Measurements from ENCODE around the gene ACSF3. TPM values are rescaled to one million over a fixed set of nuclear protein-coding genes. Genes with fewer than 3 reads are reported as not detected.

Gene ACSF3
- total RNA-seq, 1 donor from 2014 or later, result 32.2 TPM

DNA sequence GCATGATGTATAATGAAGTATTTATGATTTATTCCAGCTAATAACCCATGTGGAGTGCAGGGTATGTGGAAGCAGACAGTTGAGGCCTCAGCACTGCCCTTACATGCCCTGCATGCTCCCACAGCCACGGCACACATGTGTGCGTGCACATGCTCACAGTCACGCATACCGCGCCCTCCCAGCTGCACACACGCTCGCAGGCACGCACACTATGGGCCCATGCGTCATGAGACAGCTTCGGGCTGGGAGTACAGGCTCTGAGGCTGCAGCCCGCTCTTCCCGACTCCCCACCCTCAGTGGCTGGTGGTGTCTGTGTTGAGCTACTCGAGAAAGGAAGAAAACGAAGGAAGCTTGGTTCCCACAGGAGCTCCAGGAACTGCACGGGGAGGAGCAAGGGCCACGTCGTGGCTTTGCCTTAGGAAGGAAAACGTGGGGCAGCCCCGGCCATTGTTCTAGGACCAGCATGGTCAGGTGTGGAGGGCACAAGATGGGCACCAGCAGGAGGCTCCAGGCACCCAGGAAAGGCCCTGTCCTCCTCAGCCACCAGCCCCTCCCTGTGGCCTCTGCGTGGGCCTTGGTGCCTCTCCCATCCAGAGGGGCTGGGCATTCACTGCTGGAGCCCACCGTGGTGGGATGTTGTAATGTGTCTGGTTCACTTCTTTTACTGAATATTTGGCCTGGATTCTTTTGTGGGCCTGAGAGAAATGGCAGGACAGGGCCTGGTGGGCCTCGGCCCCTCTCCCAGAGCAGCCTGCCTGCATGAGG, 50.4 kb downstream of the ACSF3 start:
- no peak for DNase-seq (ENCODE audit: low read depth, low spot score)

DNA sequence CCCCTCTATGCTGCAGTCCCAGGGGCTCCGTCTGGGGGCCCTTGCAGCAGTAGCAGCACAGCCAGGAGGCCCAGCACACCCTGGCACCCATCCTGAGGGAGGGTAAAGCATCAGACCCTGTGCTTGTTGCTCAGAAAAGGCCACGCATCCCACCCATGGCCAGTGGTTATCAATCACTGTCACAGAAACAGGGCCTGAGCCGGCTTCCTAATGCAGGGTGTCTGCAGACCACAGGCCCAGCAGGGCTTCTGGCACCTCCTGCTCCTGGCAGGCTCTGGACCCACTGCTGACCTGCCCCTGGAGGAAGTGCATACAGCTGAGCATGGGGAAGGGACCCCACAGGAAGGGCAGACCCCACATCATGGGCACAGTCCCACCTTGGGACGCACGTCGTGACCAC, 51.0 kb downstream of the ACSF3 start:
- DNase-seq (ENCODE audit: low read depth, low spot score), result no peak

DNA sequence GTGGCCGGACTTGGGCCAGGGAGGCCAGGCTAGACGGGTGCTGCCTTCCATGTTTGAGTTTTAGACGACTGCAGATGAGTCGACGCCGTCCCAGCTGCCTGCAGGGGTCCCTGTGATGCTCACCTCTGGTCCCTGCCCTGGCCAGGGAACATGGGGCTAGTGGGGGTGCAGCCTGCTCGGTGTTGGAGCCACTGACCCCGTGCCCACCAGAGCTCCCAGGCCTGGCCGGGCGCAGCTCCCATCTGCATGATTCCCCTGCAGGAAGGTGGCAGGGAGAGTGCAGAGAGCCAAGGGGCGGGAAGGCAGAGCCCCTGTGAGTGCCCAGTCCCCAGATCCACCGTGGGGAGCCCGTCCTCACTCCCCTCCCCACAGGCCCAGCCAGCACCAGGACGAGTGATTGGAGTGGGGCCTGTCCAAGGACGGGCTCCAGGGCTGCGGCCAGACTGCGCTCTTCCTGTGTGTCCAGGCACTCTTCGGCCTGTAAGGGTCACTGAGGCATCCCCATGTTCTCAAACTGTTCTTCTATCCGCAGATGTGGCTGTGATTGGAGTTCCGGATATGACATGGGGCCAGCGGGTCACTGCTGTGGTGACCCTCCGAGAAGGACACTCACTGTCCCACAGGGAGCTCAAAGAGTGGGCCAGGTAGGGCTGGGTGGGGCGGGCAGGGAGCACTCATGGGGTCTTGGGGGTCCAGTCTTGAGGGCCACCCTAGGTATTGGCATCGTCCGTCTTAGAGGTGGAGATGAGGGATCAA, 51.9 kb downstream of the ACSF3 start:
- no peak for DNase-seq (ENCODE audit: low read depth, low spot score)

DNA sequence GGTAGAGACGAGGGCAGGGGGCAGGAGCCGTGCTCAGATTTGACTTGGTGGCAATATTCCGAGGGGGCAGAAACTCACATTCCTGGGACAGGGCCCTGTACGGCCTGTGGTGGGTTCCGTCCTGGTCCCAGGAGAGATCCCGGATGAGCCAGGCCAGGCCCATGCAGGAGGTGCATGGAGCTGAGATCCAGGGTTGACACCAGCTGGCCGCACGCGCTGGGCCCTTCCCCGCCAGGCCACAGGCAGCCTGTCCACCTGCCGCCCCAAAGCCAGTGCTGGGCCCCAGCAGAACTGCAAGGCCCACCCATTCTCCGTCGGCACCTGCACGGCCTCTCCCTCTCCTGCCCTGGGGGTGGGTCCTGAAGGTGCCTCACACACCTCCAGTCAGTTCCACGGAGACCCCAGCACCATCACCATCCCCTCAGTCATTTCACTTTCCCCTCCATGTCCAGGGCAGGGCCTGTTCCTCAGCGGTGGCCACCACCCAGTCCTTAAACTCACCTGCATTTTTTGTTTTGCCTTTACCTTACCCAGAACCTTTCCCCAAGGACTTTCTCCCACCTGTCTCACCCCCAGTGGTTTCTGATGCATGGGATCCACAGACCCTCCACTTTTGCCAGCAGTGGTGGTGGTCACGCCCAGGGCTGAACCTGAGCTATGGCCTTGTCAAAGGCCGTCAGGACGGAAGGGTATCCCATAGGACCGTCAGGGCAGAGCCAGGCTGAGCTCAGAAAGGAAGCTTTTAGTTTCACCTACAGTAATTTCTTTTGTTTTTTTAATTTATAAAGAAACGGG, 52.8 kb downstream of the ACSF3 start:
- no peak for DNase-seq (ENCODE audit: low read depth, low spot score)

GRCh38 chr16:89147085-89147817, 53.6 kb downstream of the ACSF3 start:
- DNase-seq (ENCODE audit: low read depth, low spot score), result no peak

DNA sequence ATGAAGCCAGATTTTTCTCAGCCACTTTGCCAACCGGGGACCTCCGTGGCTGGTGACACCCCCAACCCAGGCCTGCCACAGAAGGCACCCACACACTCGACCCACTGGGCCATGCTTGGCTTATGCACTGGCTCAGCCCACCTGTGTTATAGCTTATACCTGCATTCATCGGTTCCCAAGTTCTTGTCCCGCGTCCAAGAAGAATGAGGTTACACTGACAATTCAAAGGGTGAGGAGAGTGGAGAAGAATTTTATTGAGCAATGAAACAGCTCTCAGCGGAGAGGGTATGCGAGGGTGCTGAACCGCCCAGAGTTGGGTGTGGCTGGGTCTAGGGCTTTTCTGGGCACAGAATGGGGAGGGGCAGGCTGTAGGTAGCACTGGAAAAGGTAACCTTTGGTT, 55.7 kb downstream of the ACSF3 start:
- no peak for DNase-seq (ENCODE audit: low read depth, low spot score)

DNA sequence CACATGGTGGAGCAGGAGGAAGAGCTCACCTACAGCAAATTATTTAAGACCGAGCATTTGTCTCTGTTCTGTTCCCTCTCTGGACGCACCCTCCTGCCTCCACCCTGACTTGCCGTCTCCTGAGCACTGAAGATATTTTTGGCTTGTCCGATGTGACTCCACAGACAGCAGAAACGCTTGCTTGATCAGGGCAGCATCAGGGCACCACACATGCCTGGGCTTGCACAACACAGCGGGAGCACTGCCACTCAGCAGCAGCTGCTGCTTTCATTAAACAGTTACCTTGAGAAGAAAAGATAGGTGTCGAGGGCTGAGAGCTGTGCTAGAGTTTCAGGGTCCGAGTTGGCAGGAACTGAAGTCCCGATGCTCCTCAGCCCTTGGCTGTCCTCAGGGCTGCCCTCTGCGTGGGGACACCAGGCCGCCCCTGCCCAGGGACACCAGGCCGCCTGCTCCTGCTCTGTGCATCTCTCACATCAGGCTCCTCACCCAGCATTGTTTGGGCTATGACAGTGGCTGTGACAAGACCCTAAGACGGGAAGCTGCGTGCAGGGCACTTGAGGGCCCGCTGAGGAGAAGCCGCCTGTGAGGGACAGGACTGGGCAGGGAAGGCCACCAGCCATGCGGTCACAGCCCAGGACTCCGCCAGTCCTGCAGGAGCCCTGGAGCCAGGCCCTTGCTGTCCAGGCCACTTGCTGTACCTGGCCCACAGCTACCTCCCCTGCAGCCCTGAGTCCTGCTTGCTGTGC, 56.6 kb downstream of the ACSF3 start:
- no peak for DNase-seq (ENCODE audit: low read depth, low spot score)

GRCh38 chr16:89150981-89151380, 57.3 kb downstream of the ACSF3 start:
- no peak for DNase-seq (ENCODE audit: low read depth, low spot score)

DNA sequence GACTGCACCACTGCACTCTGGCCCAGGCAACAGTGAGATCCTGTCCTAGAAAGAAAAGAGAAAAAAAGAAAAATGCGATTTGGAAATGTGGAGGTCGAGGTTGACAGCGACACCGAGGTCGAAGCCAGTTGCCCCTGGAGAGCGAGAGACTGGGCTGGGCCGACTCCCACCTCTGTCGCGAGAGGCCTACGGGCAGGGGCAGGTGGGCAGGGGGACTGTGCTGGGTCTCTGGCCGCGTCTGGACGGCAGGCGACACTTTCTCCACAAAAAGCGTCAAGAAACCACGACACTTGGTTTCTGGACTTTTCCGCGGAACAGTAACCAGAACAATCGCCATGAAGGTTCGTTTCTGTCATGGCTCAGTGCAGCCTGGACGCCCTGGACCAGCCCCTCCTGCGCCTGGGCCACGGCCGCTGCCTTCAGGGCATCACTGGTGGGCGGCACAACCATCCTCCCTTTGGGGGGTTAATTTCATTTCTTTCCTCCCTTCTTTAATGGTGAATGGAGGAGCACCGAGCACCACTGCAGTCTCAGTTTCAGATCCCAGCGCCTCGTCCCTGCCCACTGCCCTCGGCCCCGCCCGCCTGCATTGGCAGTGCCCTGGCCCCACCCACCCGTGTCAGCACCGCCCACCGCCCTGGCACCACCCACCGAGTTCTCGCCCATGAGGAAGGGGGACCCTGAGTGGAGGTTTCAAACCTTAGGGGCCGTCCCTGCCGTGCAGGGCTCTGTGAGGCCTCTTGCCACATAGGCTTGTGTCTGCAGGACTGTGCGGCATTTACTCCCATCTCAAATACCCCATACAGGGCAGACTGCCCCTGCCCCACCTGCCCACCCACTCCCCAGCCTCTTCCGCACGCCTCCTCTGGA, 59.4 kb downstream of the ACSF3 start:
- no peak for DNase-seq (ENCODE audit: low read depth, low spot score)

- DNase-seq (ENCODE audit: low read depth, low spot score), result no peak
These were observed 60.2 kb downstream of the ACSF3 start for GRCh38 chr16:89153848-89154271.

DNA sequence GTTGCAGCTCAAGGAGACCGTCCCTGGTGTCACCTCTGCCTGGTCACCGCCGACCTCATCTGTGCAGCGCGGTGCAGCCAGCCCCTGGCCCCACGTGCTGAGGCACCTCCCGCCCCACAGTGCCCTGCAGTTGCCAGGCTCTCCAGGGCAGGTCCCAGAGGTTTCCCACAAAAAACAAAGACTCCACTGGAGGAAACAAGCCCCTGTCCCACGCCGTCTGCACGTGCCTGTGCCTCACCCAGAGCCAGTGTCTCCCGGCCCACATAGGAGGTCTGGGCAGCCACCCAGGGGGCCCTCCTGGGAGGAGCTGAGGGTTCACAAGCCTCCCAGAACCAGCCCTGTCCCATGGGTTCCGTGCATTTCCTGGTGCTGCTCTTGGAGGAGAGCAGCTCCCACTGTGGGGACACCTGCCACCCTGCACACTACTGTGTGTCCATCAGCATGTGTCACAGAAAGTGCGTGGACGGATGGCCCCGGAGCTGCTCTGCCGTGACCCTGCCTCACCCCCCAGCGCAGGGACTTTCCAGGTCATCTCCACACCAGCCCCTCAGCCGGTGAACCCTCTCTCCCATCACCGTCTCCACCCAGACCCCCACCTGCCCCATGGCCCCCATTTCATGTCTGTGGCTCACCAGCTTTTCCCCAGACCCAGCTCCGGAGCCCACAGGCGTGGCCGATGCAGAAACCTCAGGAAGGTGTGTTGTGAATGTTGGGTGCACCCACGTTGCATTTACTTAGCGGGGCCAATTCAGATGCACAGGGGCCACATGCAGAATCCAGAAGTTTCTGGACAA, 60.9 kb downstream of the ACSF3 start:
- no peak for DNase-seq (ENCODE audit: low read depth, low spot score)

DNA sequence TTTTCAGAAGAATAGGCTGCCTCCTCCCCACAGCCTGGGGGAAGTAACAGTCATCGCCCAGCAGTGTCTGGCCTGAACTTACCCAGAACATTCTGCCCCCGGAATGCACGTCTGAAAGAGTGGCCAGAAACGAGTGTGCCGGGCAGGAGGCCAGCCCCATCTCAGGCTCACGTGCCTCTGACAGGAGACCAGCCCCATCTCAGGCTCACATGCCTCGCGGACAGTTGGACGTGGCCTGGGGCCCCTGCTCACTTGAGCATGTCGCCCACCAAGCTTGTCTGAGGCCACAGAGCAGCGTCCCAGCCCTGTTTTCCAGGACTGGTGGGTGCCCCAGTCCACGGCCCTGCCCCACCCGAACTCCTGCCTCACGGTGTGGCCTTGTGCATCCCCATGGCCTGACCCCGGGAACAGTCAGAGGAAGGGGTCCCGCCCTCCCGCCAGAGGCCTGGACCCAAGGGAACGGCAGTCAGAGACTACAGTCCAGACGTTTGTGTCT, 61.6 kb downstream of the ACSF3 start:
- peak; percentile 44 for DNase-seq (ENCODE audit: low read depth, low spot score)

GRCh38 chr16:89155851-89156739, 62.4 kb downstream of the ACSF3 start:
- DNase-seq (ENCODE audit: low read depth, low spot score), result no peak

GRCh38 chr16:89156740-89157645, 63.3 kb downstream of the ACSF3 start:
- DNase-seq (ENCODE audit: low read depth, low spot score), result no peak

GRCh38 chr16:89157778-89158177, 64.1 kb downstream of the ACSF3 start:
- DNase-seq (ENCODE audit: low read depth, low spot score), result no peak

DNA sequence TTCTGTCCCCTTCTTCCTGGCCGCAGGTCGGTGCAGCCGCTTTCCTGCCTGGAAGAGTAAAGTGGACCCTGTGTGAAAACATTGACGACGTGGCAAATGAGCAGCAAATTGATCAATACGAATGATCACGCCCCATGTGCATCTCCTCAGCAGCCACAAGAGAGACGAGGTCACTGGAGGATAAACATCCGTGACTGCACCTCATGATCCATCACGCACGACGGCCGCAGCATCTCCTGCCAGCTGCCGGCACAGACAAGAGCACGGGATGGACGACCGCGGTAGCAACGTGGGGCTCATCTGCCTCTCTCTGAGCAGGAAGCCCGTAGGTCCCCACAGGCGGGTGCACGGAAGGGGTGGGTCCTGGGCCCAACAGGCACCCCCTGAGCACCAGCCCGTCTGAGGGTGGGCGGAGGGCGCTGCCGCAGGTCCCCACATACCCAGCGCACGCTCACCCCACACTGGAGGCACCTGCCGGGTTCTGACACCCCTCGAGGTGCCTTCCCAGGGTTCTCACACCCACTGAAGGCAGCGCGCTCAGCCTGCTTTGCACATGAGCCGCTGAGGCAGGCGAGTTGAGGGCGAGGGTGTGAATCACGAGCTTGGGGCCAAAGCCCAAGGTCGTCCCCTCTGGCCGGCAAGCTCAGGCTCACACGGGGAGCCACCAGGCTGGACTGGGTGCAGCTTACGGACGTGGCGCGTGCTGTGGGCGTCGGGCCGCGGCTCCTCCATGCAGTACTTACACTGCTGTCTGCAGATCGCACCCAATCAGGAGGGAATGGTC, 65.6 kb downstream of the ACSF3 start:
- no peak for DNase-seq (ENCODE audit: low read depth, low spot score)

All from pulmonary artery endothelial cell (primary cell).